ENCODE measurements around the gene MAGT1. TPM values are rescaled to one million over a fixed set of nuclear protein-coding genes. Genes with fewer than 3 reads are reported as not detected.
"Not testable (repeated sequence)": the region's sequence is repeated elsewhere in the genome, so short reads cannot be mapped to it uniquely, and the experiment has no call there.

Gene MAGT1
- 10 to 100 TPM; 38.6 to 38.8 TPM for total RNA-seq
- polyA plus RNA-seq, result 10 to 100 TPM; 29.5 to 52.7 TPM

- Histone ChIP-seq H3K27ac (ENCODE audit: low read depth, low read length) (peak within 1 kb of the TSS; percentile 97), H3K27me3 (ENCODE audit: insufficient read depth, low read length) (no peaks in the 10 kb centered on the region), H3K4me1 (ENCODE audit: insufficient read depth, low read length) (peaks cover 18% of the 10 kb centered on the region), H3K9me3 (ENCODE audit: control insufficient read depth in 1 of 2, low read length in 2 of 2) (no peaks in the 10 kb centered on the region), H3K4me3 (ENCODE audit: low read length in 2 of 2) (peak within 1 kb of the TSS; percentile 81 to 88), H3K36me3 (ENCODE audit: insufficient read depth, low read length) (no peaks in the 10 kb centered on the region)
- H3K27me3 Mint-ChIP-seq, result no peaks in the 10 kb centered on the region
- CTCF ChIA-PET (ENCODE audit: partially characterized antibody), result interaction anchor here (1.1 to 2.8 kb wide), 3 partner anchors 15 to 1616 kb away, joined by 3 to 7 read pairs (median 3); partner anchors contain the start of gene ATP7A
- POLR2A ChIA-PET (ENCODE audit: partially characterized antibody), result interaction anchor here (0.6 to 2.7 kb wide), 7 partner anchors 15 to 1473 kb away, joined by 3 to 15 read pairs (median 3); partner anchors contain the start of genes ATP7A and ATRX
- intact Hi-C loops (cut with micrococcal nuclease), result loop anchor here (1.0 to 10.0 kb wide), 6 partner anchors 15 to 1250 kb away; partner anchors contain the start of genes ATP7A, GPR174, P2RY10 and PGK1
- H3K4me3 Mint-ChIP-seq, result peak within 1 kb of the TSS; percentile 87 to 97 (median 93)
- no peaks in the 10 kb centered on the region for H3K9me3 Mint-ChIP-seq
- DNase-seq, result peak; percentile 87 to 98 (median 95)
- H3K4me1 Mint-ChIP-seq, result peaks cover 6 to 53% (median 16%) of the 10 kb centered on the region in 4 donors
- peak within 1 kb of the TSS; percentile 96 to 100 (median 98) for H3K27ac Mint-ChIP-seq
- H3K36me3 Mint-ChIP-seq, result peaks cover 0 to 15% of the 10 kb centered on the region in 2 donors
Measured at GRCh38 chrX:77894921-77895886, at the start of gene MAGT1. Gene MAGT1 (minus strand): TSS chrX:77895435. CDS start chrX:77895410, 25 bp downstream.

- H3K4me1 ChIP-seq (ENCODE audit: insufficient read depth, low read length); H3K9me3 Mint-ChIP-seq; H3K9me3 ChIP-seq (ENCODE audit: control insufficient read depth in 1 of 2, low read length in 2 of 2); H3K36me3 Mint-ChIP-seq; intact Hi-C loops (cut with micrococcal nuclease); DNase-seq; H3K27me3 ChIP-seq (ENCODE audit: insufficient read depth, low read length); H3K36me3 ChIP-seq (ENCODE audit: insufficient read depth, low read length); H3K27me3 Mint-ChIP-seq; H3K27ac ChIP-seq (ENCODE audit: low read depth, low read length); H3K4me3 Mint-ChIP-seq; POLR2A ChIA-PET (ENCODE audit: partially characterized antibody); H3K4me3 ChIP-seq (ENCODE audit: low read length in 2 of 2); CTCF ChIA-PET (ENCODE audit: partially characterized antibody): not testable (repeated sequence)
- Mint-ChIP-seq H3K4me1 (peaks cover 2 to 13% (median 5%) of the 10 kb centered on the region in 4 donors), H3K27ac (peak overlapping the region in 2 of 7 donors; percentile 57 to 60)
Measured at GRCh38 chrX:77945031-77945430, 49.8 kb upstream of the MAGT1 start.

- no peaks in the 10 kb centered on the region for H3K27me3 Mint-ChIP-seq
- no peak overlapping the region for H3K27ac Mint-ChIP-seq
- no peak overlapping the region for H3K4me3 Mint-ChIP-seq
- H3K36me3 Mint-ChIP-seq, result no peaks in the 10 kb centered on the region
- H3K27me3 ChIP-seq (ENCODE audit: insufficient read depth, low read length), result no peaks in the 10 kb centered on the region
- H3K9me3 Mint-ChIP-seq, result no peaks in the 10 kb centered on the region
- no peak overlapping the region for H3K27ac ChIP-seq (ENCODE audit: low read depth, low read length)
- no peak for DNase-seq
- intact Hi-C loops (cut with micrococcal nuclease), result no loop called here
- H3K4me1 ChIP-seq (ENCODE audit: insufficient read depth, low read length), result no peaks in the 10 kb centered on the region
- ChIA-PET POLR2A (ENCODE audit: partially characterized antibody) (no interaction called here), CTCF (ENCODE audit: partially characterized antibody) (no interaction called here)
- no peak overlapping the region for H3K4me3 ChIP-seq (ENCODE audit: low read length in 2 of 2)
- no peaks in the 10 kb centered on the region for H3K9me3 ChIP-seq (ENCODE audit: control insufficient read depth in 1 of 2, low read length in 2 of 2)
- H3K4me1 Mint-ChIP-seq, result peaks cover 2 to 10% (median 2%) of the 10 kb centered on the region in 4 donors
- no peaks in the 10 kb centered on the region for H3K36me3 ChIP-seq (ENCODE audit: insufficient read depth, low read length)
Measured at GRCh38 chrX:77938083-77938680, 42.9 kb upstream of the MAGT1 start.

GRCh38 chrX:77937291-77937690 lies 42.1 kb upstream of the MAGT1 start:
- H3K9me3 ChIP-seq (ENCODE audit: control insufficient read depth in 1 of 2, low read length in 2 of 2), result no peaks in the 10 kb centered on the region
- Mint-ChIP-seq H3K27ac (no peak overlapping the region), H3K4me3 (no peak overlapping the region), H3K36me3 (peaks cover 0 to 4% of the 10 kb centered on the region in 2 donors), H3K27me3 (no peaks in the 10 kb centered on the region), H3K4me1 (peaks cover 0 to 2% (median 1%) of the 10 kb centered on the region in 4 donors), H3K9me3 (no peaks in the 10 kb centered on the region)
- no peaks in the 10 kb centered on the region for H3K4me1 ChIP-seq (ENCODE audit: insufficient read depth, low read length)
- H3K36me3 ChIP-seq (ENCODE audit: insufficient read depth, low read length), result no peaks in the 10 kb centered on the region
- H3K27me3 ChIP-seq (ENCODE audit: insufficient read depth, low read length), result no peaks in the 10 kb centered on the region
- POLR2A ChIA-PET (ENCODE audit: partially characterized antibody), result no interaction called here
- no peak overlapping the region for H3K27ac ChIP-seq (ENCODE audit: low read depth, low read length)
- intact Hi-C loops (cut with micrococcal nuclease), result no loop called here
- CTCF ChIA-PET (ENCODE audit: partially characterized antibody), result no interaction called here
- no peak for DNase-seq
- H3K4me3 ChIP-seq (ENCODE audit: low read length in 2 of 2), result no peak overlapping the region

GRCh38 chrX:77936299-77936698 lies 41.1 kb upstream of the MAGT1 start:
- Histone ChIP-seq H3K27ac (ENCODE audit: low read depth, low read length) (no peak overlapping the region), H3K27me3 (ENCODE audit: insufficient read depth, low read length) (no peaks in the 10 kb centered on the region), H3K36me3 (ENCODE audit: insufficient read depth, low read length) (no peaks in the 10 kb centered on the region), H3K9me3 (ENCODE audit: control insufficient read depth in 1 of 2, low read length in 2 of 2) (no peaks in the 10 kb centered on the region), H3K4me3 (ENCODE audit: low read length in 2 of 2) (no peak overlapping the region), H3K4me1 (ENCODE audit: insufficient read depth, low read length) (no peaks in the 10 kb centered on the region)
- Mint-ChIP-seq H3K27me3 (no peaks in the 10 kb centered on the region), H3K4me3 (no peak overlapping the region), H3K9me3 (no peaks in the 10 kb centered on the region), H3K27ac (no peak overlapping the region), H3K36me3 (peaks cover 0 to 4% of the 10 kb centered on the region in 2 donors), H3K4me1 (peaks cover 0 to 1% (median 0%) of the 10 kb centered on the region in 4 donors)
- POLR2A ChIA-PET (ENCODE audit: partially characterized antibody), result no interaction called here
- intact Hi-C loops (cut with micrococcal nuclease), result no loop called here
- CTCF ChIA-PET (ENCODE audit: partially characterized antibody), result no interaction called here
- no peak for DNase-seq

- H3K27ac Mint-ChIP-seq, result no peak overlapping the region
- H3K4me3 Mint-ChIP-seq, result no peak overlapping the region
- no peaks in the 10 kb centered on the region for H3K9me3 Mint-ChIP-seq
- Histone ChIP-seq H3K27me3 (ENCODE audit: insufficient read depth, low read length) (no peaks in the 10 kb centered on the region), H3K4me1 (ENCODE audit: insufficient read depth, low read length) (no peaks in the 10 kb centered on the region), H3K27ac (ENCODE audit: low read depth, low read length) (no peak overlapping the region), H3K36me3 (ENCODE audit: insufficient read depth, low read length) (no peaks in the 10 kb centered on the region), H3K9me3 (ENCODE audit: control insufficient read depth in 1 of 2, low read length in 2 of 2) (no peaks in the 10 kb centered on the region), H3K4me3 (ENCODE audit: low read length in 2 of 2) (no peak overlapping the region)
- DNase-seq, result no peak
- ChIA-PET POLR2A (ENCODE audit: partially characterized antibody) (no interaction called here), CTCF (ENCODE audit: partially characterized antibody) (interaction anchor here (0.6 kb wide), 1 partner anchor 16 kb away, joined by 3 read pairs; no protein-coding TSS in a partner anchor)
- no peaks in the 10 kb centered on the region for H3K27me3 Mint-ChIP-seq
- intact Hi-C loops (cut with micrococcal nuclease), result no loop called here
- peaks cover 0 to 1% (median 0%) of the 10 kb centered on the region in 4 donors for H3K4me1 Mint-ChIP-seq
- H3K36me3 Mint-ChIP-seq, result peaks cover 0 to 4% of the 10 kb centered on the region in 2 donors
Measured at GRCh38 chrX:77935886-77936285, 40.7 kb upstream of the MAGT1 start.

- peaks cover 0 to 2% (median under 1%) of the 10 kb centered on the region in 4 donors for H3K4me1 Mint-ChIP-seq
- Histone ChIP-seq H3K27me3 (ENCODE audit: insufficient read depth, low read length) (no peaks in the 10 kb centered on the region), H3K36me3 (ENCODE audit: insufficient read depth, low read length) (no peaks in the 10 kb centered on the region), H3K27ac (ENCODE audit: low read depth, low read length) (no peak overlapping the region), H3K9me3 (ENCODE audit: control insufficient read depth in 1 of 2, low read length in 2 of 2) (no peaks in the 10 kb centered on the region), H3K4me3 (ENCODE audit: low read length in 2 of 2) (no peak overlapping the region), H3K4me1 (ENCODE audit: insufficient read depth, low read length) (peaks cover 5% of the 10 kb centered on the region)
- no peak overlapping the region for H3K27ac Mint-ChIP-seq
- DNase-seq, result no peak
- H3K36me3 Mint-ChIP-seq, result peaks cover 2 to 4% of the 10 kb centered on the region in 2 donors
- no peak overlapping the region for H3K4me3 Mint-ChIP-seq
- ChIA-PET POLR2A (ENCODE audit: partially characterized antibody) (no interaction called here), CTCF (ENCODE audit: partially characterized antibody) (no interaction called here)
- intact Hi-C loops (cut with micrococcal nuclease), result no loop called here
- H3K9me3 Mint-ChIP-seq, result no peaks in the 10 kb centered on the region
- H3K27me3 Mint-ChIP-seq, result no peaks in the 10 kb centered on the region
Measured at GRCh38 chrX:77930581-77930980, 35.3 kb upstream of the MAGT1 start.

Measured in CD4-positive, alpha-beta memory T cell (primary cell).